B cell (primary cell): Measurements from ENCODE around the gene TSR2. TPM values are rescaled to one million over a fixed set of nuclear protein-coding genes. Genes with fewer than 3 reads are reported as not detected.

ENCODE experiments used
- ATAC-seq: fragments of 200-7000 bp; cut with Tn5 transposase; one replicate; pipeline ENCODE4 v1.10.0; 2021; ENCODE audit warnings: low read depth, mild to moderate bottlenecking, moderate number of reproducible peaks, moderate library complexity
- CTCF ChIA-PET: fragments of 350-600 bp; sonication (Branson Sonifier 250); formaldehyde crosslinking; loops from one replicate; lab custom pipeline; 2021; ENCODE audit warnings: antibody characterized with exemption, inconsistent platforms; lab: Charles Lee
- POLR2A ChIA-PET: fragments of 350-600 bp; sonication (Branson Sonifier 250); formaldehyde crosslinking; loops from one replicate; lab custom pipeline; 2021; ENCODE audit warnings: antibody characterized with exemption; lab: Charles Lee
- DNase-seq: peaks from one replicate; pipeline ENCODE4 v3.0.0; 2013
- H2AFZ ChIP-seq: 2 replicates; pipeline ENCODE4 v1.6.1; 2012; ENCODE audit warnings: mild to moderate bottlenecking, low read depth, low read length; ENCODE audit not compliant: insufficient read depth, poor library complexity, severe bottlenecking
- H3K27ac ChIP-seq, 2 donors: 1 replicate in 1 of 2; 2 replicates in 1 of 2; pipeline ENCODE4 v1.5.1; 2012 to 2013; ENCODE audit warnings: low read length in 2 of 2, mild to moderate bottlenecking in 2 of 2, moderate library complexity in 1 of 2
- H3K27me3 ChIP-seq, 4 experiments: fragments of 200-600 bp in 1 of 4; sonication (generic) in 1 of 4; replicated peaks in 1 of 4; 1 replicate in 2 of 4; 2 replicates in 2 of 4; pipeline versions ENCODE4 v1.6.1 to v1.7.0; 2013 to 2016; ENCODE audit warnings: low read length in 3 of 4, mild to moderate bottlenecking in 2 of 4, mixed read lengths in 1 of 4, moderate library complexity in 1 of 4; ENCODE audit not compliant: insufficient read depth in 4 of 4, control insufficient read depth in 3 of 4; ENCODE audit errors: control extremely low read depth in 1 of 4
- H3K36me3 ChIP-seq, 2 experiments: replicated peaks in 1 of 2; 1 replicate in 1 of 2; 2 replicates in 1 of 2; pipeline versions ENCODE4 v1.6.1 to v1.7.1; 2013; ENCODE audit warnings: low read length in 1 of 2; ENCODE audit not compliant: insufficient read depth in 2 of 2, control insufficient read depth in 1 of 2; ENCODE audit errors: control extremely low read depth in 1 of 2, extremely low read depth in 1 of 2
- H3K4me1 ChIP-seq, 2 donors: fragments of 200-600 bp in 1 of 2; sonication (generic) in 1 of 2; 1 replicate in 1 of 2; 2 replicates in 1 of 2; pipeline versions ENCODE4 v1.5.1 to v1.6.1; 2013 to 2017; ENCODE audit warnings: low read length in 2 of 2; ENCODE audit not compliant: control insufficient read depth in 2 of 2, insufficient read depth in 2 of 2
- H3K4me2 ChIP-seq: replicated peaks from 2 replicates; pipeline ENCODE3; 2012; ENCODE audit warnings: mild to moderate bottlenecking, low read depth, low read length; ENCODE audit not compliant: poor library complexity, severe bottlenecking
- H3K4me3 ChIP-seq, 5 experiments: fragments of 200-600 bp in 1 of 5; sonication (generic) in 1 of 5; 1 replicate in 3 of 5; 2 replicates in 2 of 5; pipeline versions ENCODE4 v1.5.1 to v1.7.0; 2011 to 2016; ENCODE audit warnings: low read length in 4 of 5, mild to moderate bottlenecking in 4 of 5, low read depth in 2 of 5, control low read depth in 1 of 5, moderate library complexity in 1 of 5; ENCODE audit not compliant: insufficient read depth in 1 of 5; ENCODE audit errors: control extremely low read depth in 1 of 5, extremely low read depth in 1 of 5
- H3K79me2 ChIP-seq: fragments of 200-600 bp; sonication (generic); one replicate; pipeline ENCODE4 v1.6.0; 2016; ENCODE audit warnings: low read length; ENCODE audit not compliant: control insufficient read depth, insufficient read depth
- H3K9ac ChIP-seq: fragments of 200-600 bp; sonication (generic); 2 replicates; pipeline ENCODE4 v1.6.1; 2017; ENCODE audit warnings: mild to moderate bottlenecking, low read length, moderate library complexity
- H3K9me3 ChIP-seq, 3 donors: one replicate each; pipeline versions ENCODE4 v1.6.1 to v1.7.1; 2013; ENCODE audit warnings: low read length in 2 of 3; ENCODE audit not compliant: control insufficient read depth in 2 of 3, insufficient read depth in 1 of 3; ENCODE audit errors: control extremely low read depth in 1 of 3
- H4K20me1 ChIP-seq: 2 replicates; pipeline ENCODE4 v1.6.0; 2012; ENCODE audit warnings: mild to moderate bottlenecking, low read length; ENCODE audit not compliant: insufficient read depth, control insufficient read depth, poor library complexity, severe bottlenecking
- H3K27ac Mint-ChIP-seq: one replicate; pipeline ENCODE4 v1.8.0; 2021; ENCODE audit warnings: mixed read lengths
- H3K27me3 Mint-ChIP-seq: one replicate; pipeline ENCODE4 v1.8.0; 2021; ENCODE audit warnings: mixed read lengths
- H3K4me1 Mint-ChIP-seq: one replicate; pipeline ENCODE4 v1.8.0; 2021; ENCODE audit warnings: mixed read lengths
- H3K4me3 Mint-ChIP-seq: one replicate; pipeline ENCODE4 v1.8.0; 2021; ENCODE audit warnings: mixed read lengths
- H3K9me3 Mint-ChIP-seq: one replicate; pipeline ENCODE4 v1.8.0; 2022; ENCODE audit warnings: mixed read lengths; ENCODE audit not compliant: insufficient read depth
- CTCF ChIP-seq: fragments of 200-600 bp; IDR thresholded peaks from one replicate; pipeline ENCODE4 v1.8.0; 2022; ENCODE audit warnings: antibody characterized with exemption, mild to moderate bottlenecking
- EZH2 ChIP-seq: IDR thresholded peaks from 2 replicates; pipeline ENCODE4 v1.6.1; 2012; ENCODE audit warnings: borderline replicate concordance, low read depth, mild to moderate bottlenecking, moderate library complexity, low read length; ENCODE audit not compliant: insufficient read depth, poor library complexity, severe bottlenecking
- WGBS: methylation state at CpG from one replicate; pipeline ENCODE4 v1.1.5; 2013; ENCODE audit warnings: missing lambda C conversion rate; ENCODE audit not compliant: insufficient coverage; 5-methylcytosine and 5-hydroxymethylcytosine counted together
- intact Hi-C: fragments of 100-400 bp; cut with micrococcal nuclease; formaldehyde crosslinking; loops from one replicate; pipeline ENCODE4 v1.10.0; 2022
- polyA plus RNA-seq: library from polyadenylated mRNA; depleted of rRNA; stranded (reverse); fragments of >200 nt; gene quantifications from 2 replicates; pipeline ENCODE4 v1.2.3, GENCODE V29; 2012
- total RNA-seq, 2 donors: library from RNA; stranded (reverse); fragments of 120-200 nt in 1 of 2; gene quantifications; 1 replicate in 1 of 2; 2 replicates in 1 of 2; pipeline versions ENCODE4 v1.2.3 to v1.2.4, GENCODE V29; 2013 to 2022

Gene TSR2
- total and polyA plus RNA-seq, 2 donors (not counting 1 experiment from before 2014, with no cell fraction given): 13.7 to 38.3 TPM

GRCh38 chrX:54442790-54443189, 2.6 kb downstream of the TSR2 start:
- H3K4me1 ChIP-seq: peaks cover 14 to 19% of the 10 kb centered on the region in 2 donors
- H3K27me3 ChIP-seq: no peaks in the 10 kb centered on the region
- no peak for TF ChIP-seq CTCF
- no peak for TF ChIP-seq EZH2
- no peak overlapping the region for H3K4me3 Mint-ChIP-seq
- peaks cover 0 to 11% of the 10 kb centered on the region in 2 experiments for H3K36me3 ChIP-seq
- no peak overlapping the region for H3K27ac Mint-ChIP-seq
- no peak overlapping the region for H3K4me3 ChIP-seq
- no peaks in the 10 kb centered on the region for H3K27me3 Mint-ChIP-seq
- H3K27ac ChIP-seq: no peak overlapping the region
- peaks cover 5% of the 10 kb centered on the region for H4K20me1 ChIP-seq
- H3K79me2 ChIP-seq: peaks cover 22% of the 10 kb centered on the region
- POLR2A ChIA-PET: no interaction called here
- no peaks in the 10 kb centered on the region for H3K9me3 ChIP-seq
- intact Hi-C loops: no loop called here
- CTCF ChIA-PET: no interaction called here
- H2AFZ ChIP-seq: no peak overlapping the region
- no peak overlapping the region for H3K4me2 ChIP-seq
- ATAC-seq: no peak
- no peaks in the 10 kb centered on the region for H3K9me3 Mint-ChIP-seq
- H3K4me1 Mint-ChIP-seq: peaks cover 25% of the 10 kb centered on the region
- DNase-seq: no peak
- H3K9ac ChIP-seq: no peak overlapping the region

- WGBS: 87% methylated on average over 3 of the region's 6 CpGs
- Histone ChIP-seq H2AFZ (no peak overlapping the region), H3K27ac (no peak overlapping the region), H3K36me3 (peaks cover 0 to 11% of the 10 kb centered on the region in 2 experiments), H3K79me2 (peaks cover 20% of the 10 kb centered on the region), H3K9me3 (no peaks in the 10 kb centered on the region), H4K20me1 (peaks cover 5% of the 10 kb centered on the region), H3K4me1 (peaks cover 14 to 17% of the 10 kb centered on the region in 2 donors), H3K4me2 (no peak overlapping the region), H3K4me3 (no peak overlapping the region), H3K27me3 (no peaks in the 10 kb centered on the region), H3K9ac (no peak overlapping the region)
- ChIA-PET CTCF (interaction anchor here (0.5 kb wide), 1 partner anchor 91 kb away, joined by 3 read pairs; no protein-coding TSS in a partner anchor), POLR2A (no interaction called here)
- no peak for TF ChIP-seq CTCF
- no peak for TF ChIP-seq EZH2
- no peak for ATAC-seq
- Mint-ChIP-seq H3K4me3 (no peak overlapping the region), H3K9me3 (no peaks in the 10 kb centered on the region), H3K4me1 (peaks cover 24% of the 10 kb centered on the region), H3K27ac (no peak overlapping the region), H3K27me3 (no peaks in the 10 kb centered on the region)
- no peak for DNase-seq
- intact Hi-C loops: no loop called here
These were observed 4.5 kb downstream of the TSR2 start for GRCh38 chrX:54444752-54445151.
